Mucosa of rectum (tissue), 2 donors: ENCODE measurements around the gene TUBAL3.
"Not testable (repeated sequence)": the region's sequence is repeated elsewhere in the genome, so short reads cannot be mapped to it uniquely, and the experiment has no call there.

Source experiments
- H3K27ac ChIP-seq, 2 donors: one replicate each; pipeline ENCODE4 v1.7.0; 2013; ENCODE audit warnings: inconsistent platforms in 2 of 2, low read depth in 2 of 2, low read length in 2 of 2
- H3K27me3 ChIP-seq, 2 donors: one replicate each; pipeline ENCODE4 v1.7.0; 2013; ENCODE audit warnings: low read length in 2 of 2; ENCODE audit not compliant: control insufficient read depth in 2 of 2, insufficient read depth in 2 of 2
- H3K36me3 ChIP-seq, 2 donors: one replicate each; pipeline ENCODE4 v1.7.0; 2013; ENCODE audit warnings: low read length in 2 of 2; ENCODE audit not compliant: control insufficient read depth in 2 of 2, insufficient read depth in 2 of 2
- H3K4me1 ChIP-seq, 2 donors: one replicate each; pipeline ENCODE4 v1.7.0; 2013; ENCODE audit warnings: low read length in 2 of 2, mild to moderate bottlenecking in 1 of 2; ENCODE audit not compliant: control insufficient read depth in 2 of 2, insufficient read depth in 2 of 2
- H3K4me3 ChIP-seq, 2 donors: one replicate each; pipeline ENCODE4 v1.7.0; 2013; ENCODE audit warnings: low read length in 2 of 2
- H3K9ac ChIP-seq, 2 donors: one replicate each; pipeline ENCODE4 v1.7.0; 2013; ENCODE audit warnings: low read length in 2 of 2, low read depth in 1 of 2, mild to moderate bottlenecking in 1 of 2
- H3K9me3 ChIP-seq, 2 donors: one replicate each; pipeline ENCODE4 v1.7.0; 2013; ENCODE audit warnings: low read length in 2 of 2; ENCODE audit not compliant: control insufficient read depth in 2 of 2
- donor health status: healthy.
- donor health status: Normal muscosa, but diverticular disease.

TUBAL3 gene

GRCh38 chr10:5424751-5425150 is 20.1 kb upstream of the TUBAL3 start:
- Histone ChIP-seq H3K27me3 (no peaks in the 10 kb centered on the region), H3K9ac (no peak overlapping the region), H3K9me3 (no peaks in the 10 kb centered on the region), H3K4me1 (no peaks in the 10 kb centered on the region), H3K4me3 (no peak overlapping the region), H3K36me3 (no peaks in the 10 kb centered on the region), H3K27ac (no peak overlapping the region)

GRCh38 chr10:5423771-5424170 is 19.1 kb upstream of the TUBAL3 start:
- H3K27ac ChIP-seq: no peak overlapping the region

GRCh38 chr10:5419466-5420094 is 15.0 kb upstream of the TUBAL3 start:
- no peak overlapping the region for H3K9ac ChIP-seq
- H3K27me3 ChIP-seq: no peaks in the 10 kb centered on the region
- H3K27ac ChIP-seq: no peak overlapping the region
- H3K9me3 ChIP-seq: peaks cover 0 to 2% of the 10 kb centered on the region in 2 donors
- no peaks in the 10 kb centered on the region for H3K36me3 ChIP-seq
- no peaks in the 10 kb centered on the region for H3K4me1 ChIP-seq
- no peak overlapping the region for H3K4me3 ChIP-seq

More at GRCh38 chr10:5423771-5424170, 19.1 kb upstream of the TUBAL3 start:
- no peaks in the 10 kb centered on the region for H3K36me3 ChIP-seq
- no peak overlapping the region for H3K4me3 ChIP-seq
- no peak overlapping the region for H3K9ac ChIP-seq
- no peaks in the 10 kb centered on the region for H3K9me3 ChIP-seq
- H3K27me3 ChIP-seq: no peaks in the 10 kb centered on the region
- no peaks in the 10 kb centered on the region for H3K4me1 ChIP-seq

DNA sequence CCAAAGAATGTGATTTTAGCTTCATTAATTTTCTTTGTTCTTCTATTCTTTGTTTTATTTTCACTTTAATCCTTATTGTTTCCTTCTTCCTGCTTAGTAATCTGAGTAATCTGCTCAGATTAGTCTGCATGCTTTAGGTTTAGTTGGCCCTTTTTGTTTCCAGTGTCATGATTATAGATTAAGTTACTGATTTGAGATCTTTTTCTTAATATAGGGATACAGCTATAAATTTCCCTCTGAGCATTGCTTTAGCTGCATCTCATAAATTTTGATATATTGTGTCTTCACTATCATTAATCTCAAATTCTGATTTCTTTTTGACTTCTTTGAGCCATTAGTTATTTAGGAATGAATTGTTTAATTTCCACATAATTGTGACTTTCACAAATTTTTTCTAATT is 14.0 kb upstream of the TUBAL3 start:
- no peaks in the 10 kb centered on the region for H3K27me3 ChIP-seq
- H3K36me3 ChIP-seq: no peaks in the 10 kb centered on the region
- no peak overlapping the region for H3K4me3 ChIP-seq
- no peak overlapping the region for H3K9ac ChIP-seq
- no peaks in the 10 kb centered on the region for H3K4me1 ChIP-seq
- H3K27ac ChIP-seq: no peak overlapping the region
- H3K9me3 ChIP-seq: peaks cover 0 to 2% of the 10 kb centered on the region in 2 donors

DNA sequence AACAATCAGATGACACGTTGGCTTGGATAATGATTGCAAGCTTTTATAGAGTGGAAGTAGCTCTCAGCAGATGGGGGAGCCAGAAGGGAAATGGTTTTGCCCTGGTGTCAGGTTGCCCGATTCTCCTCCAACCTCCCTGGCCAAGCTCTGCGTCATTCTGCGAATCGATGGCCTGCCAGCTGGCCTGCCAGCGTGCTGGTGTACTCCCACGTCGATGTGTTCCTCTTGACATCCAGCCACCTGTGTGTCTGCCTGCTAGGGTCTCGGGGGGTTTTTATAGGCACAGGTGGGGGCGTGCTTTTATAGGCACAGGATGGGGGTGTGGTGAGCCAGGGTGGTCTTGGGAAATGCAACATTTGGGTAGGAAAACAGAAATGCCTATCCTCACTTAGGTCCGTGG is 12.4 kb upstream of the TUBAL3 start:
- H3K27me3 ChIP-seq: no peaks in the 10 kb centered on the region
- no peak overlapping the region for H3K9ac ChIP-seq
- peaks cover 0 to 2% of the 10 kb centered on the region in 2 donors for H3K9me3 ChIP-seq
- no peak overlapping the region for H3K4me3 ChIP-seq
- H3K4me1 ChIP-seq: peaks cover 0 to 3% of the 10 kb centered on the region in 2 donors
- no peaks in the 10 kb centered on the region for H3K36me3 ChIP-seq
- no peak overlapping the region for H3K27ac ChIP-seq

- Histone ChIP-seq H3K4me3 (peak overlapping the region; percentile 72 to 80), H3K9me3 (peaks cover 0 to under 1% of the 10 kb centered on the region in 2 donors), H3K9ac (peak overlapping the region; percentile 27 to 54), H3K36me3 (no peaks in the 10 kb centered on the region), H3K27ac (no peak overlapping the region), H3K4me1 (peaks cover 0 to 5% of the 10 kb centered on the region in 2 donors), H3K27me3 (no peaks in the 10 kb centered on the region)
Measured at GRCh38 chr10:5413012-5413938, 8.6 kb upstream of the TUBAL3 start.

- Histone ChIP-seq H3K36me3 (no peaks in the 10 kb centered on the region), H3K9ac (peak within 1 kb of the TSS; percentile 41 to 74), H3K27ac (no peak within 1 kb of the TSS), H3K4me1 (peaks cover 0 to 5% of the 10 kb centered on the region in 2 donors), H3K4me3 (peak within 1 kb of the TSS; percentile 72 to 80), H3K9me3 (no peaks in the 10 kb centered on the region), H3K27me3 (no peaks in the 10 kb centered on the region)
Measured at GRCh38 chr10:5412277-5412941, 7.8 kb upstream of the TUBAL3 start, which contains the start of gene NET1. Gene NET1 (plus strand): TSS chr10:5412557. CDS start chr10:5412693, 136 bp downstream.

DNA sequence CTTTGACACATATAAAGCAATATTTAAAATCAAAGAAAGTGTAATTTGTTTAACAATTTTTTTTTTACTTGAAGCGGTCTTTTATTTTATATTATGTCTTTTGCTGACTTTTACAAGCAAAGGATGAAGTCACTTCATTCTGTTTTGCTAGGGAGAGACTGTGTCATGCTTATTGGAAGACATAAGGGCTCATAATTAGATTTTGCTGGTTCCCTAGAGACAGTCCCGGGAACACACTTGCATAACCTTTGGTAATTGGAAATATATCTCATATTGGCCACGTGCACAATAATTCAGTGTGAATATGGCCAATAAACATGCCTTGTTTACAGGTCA is 7.3 kb upstream of the TUBAL3 start:
- Histone ChIP-seq H3K27ac (no peak overlapping the region), H3K27me3 (no peaks in the 10 kb centered on the region), H3K9ac (peak overlapping the region in 1 of 2 donors; percentile 9)

DNA sequence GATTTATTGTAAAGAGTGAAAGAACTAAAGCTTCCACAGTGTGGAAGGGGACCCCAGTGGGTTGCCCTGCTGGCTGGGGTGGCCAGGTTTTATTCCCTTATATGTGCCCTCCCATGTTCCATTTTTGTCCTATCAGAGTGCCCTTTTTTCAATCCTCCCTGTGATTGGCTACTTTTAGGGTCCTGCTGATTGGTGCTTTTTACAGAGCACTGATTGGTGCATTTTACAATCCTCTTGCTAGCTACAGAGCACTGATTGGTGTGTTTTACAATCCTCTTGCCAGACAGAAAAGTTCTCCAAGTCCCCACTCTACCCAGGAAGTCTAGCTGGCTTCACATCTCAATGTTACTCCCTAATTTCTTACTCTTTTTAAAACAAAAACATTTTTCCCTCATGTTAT is 6.2 kb upstream of the TUBAL3 start:
- not testable (repeated sequence) for H3K4me3 ChIP-seq, H3K27me3 ChIP-seq, H3K9ac ChIP-seq, H3K9me3 ChIP-seq, H3K27ac ChIP-seq, H3K36me3 ChIP-seq, H3K4me1 ChIP-seq

More for the DNA sequence above, 7.3 kb upstream of the TUBAL3 start:
- Histone ChIP-seq H3K9me3 (no peaks in the 10 kb centered on the region), H3K4me1 (peaks cover 0 to 5% of the 10 kb centered on the region in 2 donors), H3K4me3 (peak overlapping the region; percentile 68 to 80), H3K36me3 (no peaks in the 10 kb centered on the region)

DNA sequence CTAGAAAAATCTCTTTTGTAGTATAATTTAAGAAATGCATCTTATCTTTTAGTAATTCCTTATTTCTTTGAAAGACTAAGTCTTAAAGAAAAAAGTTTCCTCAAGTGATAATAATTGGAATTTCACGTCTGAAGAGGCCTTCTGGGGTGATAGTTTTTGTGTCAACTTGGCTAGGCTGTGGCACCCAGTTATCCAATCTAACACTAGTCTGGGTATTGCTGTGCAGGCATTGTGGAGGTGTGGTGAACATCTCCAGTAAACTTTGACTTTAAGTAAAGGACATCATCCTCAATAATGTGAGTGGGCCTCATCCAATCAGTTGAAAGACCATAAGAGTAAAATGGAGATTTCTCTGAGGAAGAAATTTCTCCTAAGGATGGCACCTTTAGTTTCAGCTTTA is 2.3 kb upstream of the TUBAL3 start:
- no peaks in the 10 kb centered on the region for H3K36me3 ChIP-seq
- H3K27me3 ChIP-seq: no peaks in the 10 kb centered on the region
- peaks cover 0 to 5% of the 10 kb centered on the region in 2 donors for H3K4me1 ChIP-seq
- H3K9ac ChIP-seq: no peak overlapping the region
- H3K9me3 ChIP-seq: no peaks in the 10 kb centered on the region
- no peak overlapping the region for H3K4me3 ChIP-seq
- no peak overlapping the region for H3K27ac ChIP-seq
